Thoracic aorta endothelial cell (primary cell): ENCODE data around the gene PCDHB10. TPM values are rescaled to one million over a fixed set of nuclear protein-coding genes. Genes with fewer than 3 reads are reported as not detected.

Source experiments
- total RNA-seq: library from RNA; depleted of rRNA; stranded (reverse); fragments of >200 nt; gene quantifications from 2 replicates; pipeline ENCODE4 v1.2.3, GENCODE V29; 2012

The PCDHB10 gene
- total RNA-seq = 0.22 and 0.66 TPM in 2 replicates

DNA sequence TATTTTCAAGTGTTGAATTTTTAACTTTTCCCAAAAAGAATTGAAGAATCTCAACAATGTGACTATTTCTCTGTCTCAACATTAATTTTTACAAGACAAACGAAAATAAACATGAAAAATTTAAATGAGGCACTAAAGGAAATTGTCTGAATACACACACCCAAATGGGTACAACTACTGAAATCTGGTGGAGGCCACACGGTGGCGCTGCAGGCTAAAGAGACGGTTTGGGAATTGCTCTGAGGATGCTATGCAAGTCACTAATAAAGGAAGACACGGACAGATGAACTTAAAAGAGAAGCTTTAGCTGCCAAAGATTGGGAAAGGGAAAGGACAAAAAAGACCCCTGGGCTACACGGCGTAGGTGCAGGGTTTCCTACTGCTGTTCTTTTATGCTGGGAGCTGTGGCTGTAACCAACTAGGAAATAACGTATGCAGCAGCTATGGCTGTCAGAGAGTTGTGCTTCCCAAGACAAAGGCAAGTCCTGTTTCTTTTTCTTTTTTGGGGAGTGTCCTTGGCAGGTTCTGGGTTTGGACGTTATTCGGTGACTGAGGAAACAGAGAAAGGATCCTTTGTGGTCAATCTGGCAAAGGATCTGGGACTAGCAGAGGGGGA is at the start of gene PCDHB10:
PCDHB10 (plus strand) TSS at position 244 of the 616 bp plus-strand sequence; CDS start at position 444, 200 bp downstream.

DNA sequence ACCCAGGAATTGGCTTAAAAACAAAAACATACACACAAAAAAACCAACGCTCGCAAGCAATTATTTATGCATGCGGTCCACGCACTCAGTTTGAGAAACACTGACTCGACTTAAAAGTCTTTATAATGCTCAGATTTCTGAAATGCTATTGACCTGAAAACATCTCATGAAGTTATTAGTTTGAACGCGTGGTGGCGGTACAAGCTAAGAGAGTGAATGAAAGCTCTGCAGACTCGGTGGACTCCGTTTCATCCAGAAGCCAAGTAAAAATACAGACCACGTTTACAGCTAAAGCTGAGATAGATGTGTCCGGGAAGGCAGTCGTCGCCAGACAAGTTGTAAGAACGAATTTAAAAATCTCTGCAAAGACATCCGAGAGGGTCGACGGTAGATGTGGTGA is 42.3 kb upstream of the PCDHB10 start, which contains the start of gene PCDHB6:
PCDHB6 (plus strand) TSS at position 246 of the 400 bp plus-strand sequence. CDS start 201 bp downstream, outside the sequence.

DNA sequence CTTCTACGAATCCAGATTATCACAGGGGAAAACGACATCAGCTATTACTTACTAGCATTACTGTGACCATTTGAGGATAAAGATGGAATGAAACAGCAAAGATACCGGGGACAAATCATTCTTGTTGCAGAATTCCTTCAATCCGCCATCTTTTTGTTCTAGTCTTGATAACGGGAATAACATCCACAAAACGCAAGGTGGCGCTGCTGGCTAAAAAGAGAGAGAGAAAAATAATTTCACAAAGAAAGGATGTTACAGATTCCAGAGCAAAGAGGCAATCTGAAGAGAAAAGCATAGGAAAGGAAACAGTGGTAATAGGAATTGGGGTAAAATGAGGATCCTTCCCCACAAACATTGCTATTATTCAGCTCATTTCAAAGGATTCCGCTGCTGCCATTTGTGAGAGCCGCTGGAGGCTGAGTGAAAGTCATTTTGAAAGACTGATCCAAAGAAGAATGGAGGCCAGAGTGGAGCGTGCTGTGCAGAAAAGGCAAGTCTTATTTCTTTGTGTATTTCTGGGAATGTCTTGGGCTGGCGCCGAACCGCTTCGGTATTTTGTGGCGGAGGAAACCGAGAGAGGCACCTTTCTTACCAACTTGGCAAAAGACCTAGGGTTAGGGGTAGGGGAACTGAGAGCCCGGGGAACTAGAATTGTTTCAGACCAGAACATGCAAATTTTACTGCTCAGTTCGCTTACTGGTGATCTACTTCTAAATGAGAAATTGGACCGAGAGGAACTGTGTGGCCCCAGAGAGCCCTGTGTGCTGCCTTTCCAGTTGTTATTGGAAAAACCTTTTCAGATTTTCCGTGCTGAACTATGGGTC is 19.6 kb upstream of the PCDHB10 start, which contains the start of gene PCDHB7:
PCDHB7 (plus strand) TSS at position 264 of the 824 bp plus-strand sequence; CDS start at position 456, 192 bp downstream.

DNA sequence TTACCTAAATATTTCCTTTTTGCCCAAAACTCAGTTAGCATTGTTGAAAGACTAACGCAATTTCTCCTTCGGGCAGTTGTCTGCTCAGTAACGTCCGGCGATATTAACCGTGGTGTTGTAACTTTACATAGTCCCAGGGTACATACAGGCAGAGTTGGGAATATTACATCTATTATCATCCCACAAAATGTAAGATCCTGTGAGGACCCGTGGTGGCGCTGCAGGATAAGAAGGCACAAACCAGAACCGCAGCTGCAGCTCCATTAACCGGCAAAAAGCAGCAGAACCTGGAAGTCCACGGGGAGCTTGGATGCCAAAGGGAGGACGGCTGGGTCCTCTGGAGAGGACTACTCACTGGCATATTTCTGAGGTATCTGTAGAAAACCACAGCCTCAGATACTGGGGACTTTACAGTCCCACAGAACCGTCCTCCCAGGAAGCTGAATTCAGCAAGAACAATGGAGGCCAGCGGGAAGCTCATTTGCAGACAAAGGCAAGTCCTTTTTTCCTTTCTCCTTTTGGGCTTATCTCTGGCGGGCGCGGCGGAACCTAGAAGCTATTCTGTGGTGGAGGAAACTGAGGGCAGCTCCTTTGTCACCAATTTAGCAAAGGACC is 14.5 kb upstream of the PCDHB10 start, which contains the start of gene PCDHB8:
PCDHB8 (plus strand) TSS at position 214 of the 615 bp plus-strand sequence; CDS start at position 459, 245 bp downstream.

DNA sequence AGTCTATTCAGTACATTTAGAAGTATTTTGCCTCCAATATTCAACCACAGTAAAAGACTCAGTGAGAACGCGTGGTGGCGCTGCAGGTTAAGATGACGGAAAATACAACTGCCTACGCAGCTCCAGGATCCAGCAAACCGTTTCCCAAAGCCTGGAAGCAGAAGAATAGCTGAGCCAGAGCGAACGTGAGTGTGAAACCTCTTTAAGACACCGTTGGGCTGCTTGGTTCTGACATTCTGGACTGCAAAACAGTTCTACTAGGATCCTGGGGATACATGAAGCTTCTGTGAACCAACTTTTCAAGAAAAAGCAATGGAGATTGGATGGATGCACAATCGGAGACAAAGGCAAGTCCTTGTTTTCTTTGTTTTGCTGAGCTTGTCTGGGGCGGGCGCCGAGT is 9.9 kb upstream of the PCDHB10 start, which contains the start of gene PCDHB16:
PCDHB16 (plus strand) TSS at position 140 of the 400 bp plus-strand sequence; CDS start at position 313, 173 bp downstream.

DNA sequence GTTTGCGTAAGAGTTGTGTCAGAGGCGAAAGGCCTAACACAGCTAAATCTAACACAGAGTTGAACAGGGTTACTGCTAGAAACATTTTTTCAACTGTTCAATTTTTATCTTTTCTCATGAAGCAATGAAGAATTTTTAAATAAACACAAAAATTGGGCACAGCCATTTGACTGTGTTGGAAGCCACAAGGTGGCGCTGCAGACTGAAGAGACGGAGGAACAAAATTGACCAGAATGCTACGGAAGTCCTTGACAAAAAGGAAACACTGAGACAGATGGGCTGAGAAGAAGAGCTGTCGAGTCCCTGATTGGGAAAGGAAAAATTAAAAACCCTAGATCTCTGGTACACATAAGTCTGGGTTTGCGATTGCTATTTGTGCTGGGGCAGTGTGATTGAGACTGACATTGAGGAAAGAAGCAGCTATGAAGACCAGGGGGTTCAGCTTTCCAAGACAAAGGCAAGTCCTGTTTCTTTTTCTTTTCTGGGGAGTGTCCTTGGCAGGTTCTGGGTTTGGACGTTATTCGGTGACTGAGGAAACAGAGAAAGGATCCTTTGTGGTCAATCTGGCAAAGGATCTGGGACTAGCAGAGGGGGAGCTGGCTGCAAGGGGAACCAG is 5.1 kb upstream of the PCDHB10 start, which contains the start of gene PCDHB9:
PCDHB9 (plus strand) TSS at position 265 of the 616 bp plus-strand sequence; CDS start at position 423, 158 bp downstream.

DNA sequence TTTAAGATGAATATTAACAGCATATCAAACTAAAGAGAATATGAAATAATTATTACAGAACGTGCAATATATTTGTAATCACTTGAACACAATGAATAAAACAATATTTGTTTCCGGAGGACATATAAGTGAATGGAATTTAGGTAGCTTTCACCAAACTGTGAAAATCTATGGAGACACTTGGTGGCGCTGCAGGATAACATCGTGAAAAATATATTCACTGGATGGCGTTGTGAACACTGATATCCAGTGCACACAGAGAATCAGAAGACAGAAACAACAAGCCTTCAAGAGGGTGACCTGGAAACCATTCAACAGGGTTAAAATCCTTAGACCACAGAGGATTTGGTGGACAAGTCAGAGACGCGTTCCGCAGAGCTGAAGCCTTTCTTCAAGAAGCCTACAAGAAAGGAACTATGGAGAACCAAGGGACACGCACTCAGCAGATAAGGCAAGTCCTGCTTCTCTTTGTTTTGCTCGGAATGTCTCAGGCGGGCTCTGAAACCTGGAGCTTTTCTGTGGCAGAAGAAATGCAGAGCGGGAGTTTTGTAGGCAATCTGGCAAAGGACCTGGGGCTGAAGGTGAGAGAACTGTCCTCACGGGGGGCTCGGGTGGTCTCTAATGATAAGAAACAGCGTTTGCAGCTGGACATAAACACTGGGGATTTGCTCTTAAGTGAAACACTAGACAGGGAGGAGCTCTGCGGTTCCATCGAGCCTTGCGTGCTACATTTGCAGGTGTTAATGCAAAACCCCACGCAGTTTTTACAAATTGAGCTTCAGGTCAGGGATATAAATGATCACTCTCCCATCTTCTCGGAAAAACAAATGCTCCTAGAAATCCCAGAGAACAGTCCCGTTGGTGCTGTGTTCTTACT is 7.4 kb downstream of the PCDHB10 start, which contains the start of gene PCDHB11:
PCDHB11 (plus strand) TSS at position 269 of the 877 bp plus-strand sequence; CDS start at position 417, 148 bp downstream.

DNA sequence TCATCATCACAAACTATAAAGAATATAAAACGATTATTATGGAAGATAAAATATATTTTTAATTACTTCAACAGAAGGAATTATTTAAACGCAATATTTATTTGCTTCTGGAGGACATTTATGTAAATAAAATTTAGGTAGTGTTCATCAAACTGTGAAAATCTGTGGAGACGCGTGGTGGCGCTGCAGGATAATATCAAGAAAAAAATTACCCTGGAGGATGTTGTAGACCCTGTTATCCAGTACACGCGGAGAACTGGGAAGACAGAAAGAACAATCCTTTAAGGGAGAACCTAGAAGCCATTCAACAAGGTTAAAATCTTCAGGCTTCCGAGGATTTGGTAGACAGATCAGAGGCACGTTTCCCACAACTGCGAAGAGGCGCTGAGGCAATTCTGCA is 16.3 kb downstream of the PCDHB10 start, which contains the start of gene PCDHB12:
PCDHB12 (plus strand) TSS at position 242 of the 400 bp plus-strand sequence. CDS start 189 bp downstream, outside the sequence.

DNA sequence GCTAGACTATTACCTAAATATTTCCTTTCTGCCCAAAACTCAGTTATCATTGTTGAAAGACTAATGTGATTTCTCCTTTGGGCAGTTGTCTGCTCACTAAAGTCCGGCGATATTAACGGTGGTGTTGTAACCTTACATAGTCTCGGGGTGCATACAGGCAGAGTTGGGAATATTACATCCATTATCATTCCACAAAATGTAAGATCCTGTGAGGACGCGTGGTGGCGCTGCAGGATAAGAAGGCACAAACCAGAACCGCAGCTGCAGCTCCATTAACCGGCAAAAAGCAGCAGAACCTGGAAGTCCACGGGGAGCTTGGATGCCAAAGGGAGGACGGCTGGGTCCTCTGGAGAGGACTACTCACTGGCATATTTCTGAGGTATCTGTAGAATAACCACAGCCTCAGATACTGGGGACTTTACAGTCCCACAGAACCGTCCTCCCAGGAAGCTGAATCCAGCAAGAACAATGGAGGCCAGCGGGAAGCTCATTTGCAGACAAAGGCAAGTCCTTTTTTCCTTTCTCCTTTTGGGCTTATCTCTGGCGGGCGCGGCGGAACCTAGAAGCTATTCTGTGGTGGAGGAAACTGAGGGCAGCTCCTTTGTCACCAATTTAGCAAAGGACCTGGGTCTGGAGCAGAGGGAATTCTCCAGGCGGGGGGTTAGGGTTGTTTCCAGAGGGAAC is 21.6 kb downstream of the PCDHB10 start, which contains the start of gene PCDHB13:
PCDHB13 (plus strand) TSS at position 264 of the 684 bp plus-strand sequence; CDS start at position 469, 205 bp downstream.

DNA sequence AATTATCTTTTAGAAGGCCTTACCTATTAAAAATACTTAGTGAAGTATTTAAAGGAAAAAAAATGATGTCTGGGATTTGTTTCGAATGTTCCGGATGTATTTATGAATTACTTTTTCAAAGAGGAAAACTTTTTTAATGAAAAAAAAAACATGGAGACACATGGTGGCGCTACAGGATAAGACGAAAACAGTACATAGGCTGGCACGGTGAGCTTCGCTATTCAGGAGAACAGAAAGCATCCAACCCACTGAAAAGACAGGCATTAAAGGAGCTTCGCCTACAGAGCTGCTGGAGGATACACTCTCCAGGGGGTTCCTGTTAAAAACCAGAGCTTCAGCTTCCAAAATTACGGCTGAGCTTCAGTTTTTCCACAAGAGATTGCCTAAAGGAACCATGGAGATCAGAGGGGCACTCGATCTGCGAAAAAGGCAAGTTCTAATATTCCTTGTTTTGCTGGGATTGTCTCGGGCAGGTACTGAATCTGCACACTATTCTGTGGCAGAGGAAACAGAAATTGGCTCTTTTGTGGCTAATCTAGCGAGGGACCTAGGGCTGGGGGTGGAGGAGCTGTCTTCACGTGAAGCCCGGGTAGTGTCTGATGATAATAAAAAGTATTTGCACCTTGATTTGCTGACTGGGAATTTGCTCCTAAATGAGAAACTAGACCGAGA is 31.1 kb downstream of the PCDHB10 start, which contains the start of gene PCDHB14:
PCDHB14 (plus strand) TSS at position 232 of the 672 bp plus-strand sequence; CDS start at position 395, 163 bp downstream.

Other genes starting within 250 kb of the PCDHB10 start
- gene PCDHAC2, start 225.9 kb upstream of the PCDHB10 start, total RNA-seq = 1.8 and 3.3 TPM in 2 replicates
- gene PCDHB1, start 141.0 kb upstream of the PCDHB10 start, total RNA-seq = not detected in 2 replicates
- gene PCDHB2, start 97.7 kb upstream of the PCDHB10 start, total RNA-seq = 0.66 and 0.72 TPM in 2 replicates
- 0.14 and 0.27 TPM in 2 replicates for gene PCDHB3, start 91.9 kb upstream of the PCDHB10 start, total RNA-seq
- gene PCDHB4, start 70.5 kb upstream of the PCDHB10 start, total RNA-seq = 0.07 and 0.13 TPM in 2 replicates
- 0.40 and 0.43 TPM in 2 replicates for gene PCDHB5, start 57.1 kb upstream of the PCDHB10 start, total RNA-seq
- 0.07 TPM in 1 of 2 replicates, not detected in the other for gene PCDHB6, start 42.3 kb upstream of the PCDHB10 start, total RNA-seq
- gene PCDHB7, start 19.7 kb upstream of the PCDHB10 start, total RNA-seq = 0.22 and 0.40 TPM in 2 replicates
- gene PCDHB8, start 14.6 kb upstream of the PCDHB10 start, total RNA-seq = 0.07 and 0.13 TPM in 2 replicates
- gene PCDHB16, start 10.0 kb upstream of the PCDHB10 start, total RNA-seq = 0.07 and 0.13 TPM in 2 replicates
- 0.13 and 0.14 TPM in 2 replicates for gene PCDHB9, start 5.2 kb upstream of the PCDHB10 start, total RNA-seq
- gene PCDHB11, start 7.3 kb downstream of the PCDHB10 start, total RNA-seq = 0.07 and 0.27 TPM in 2 replicates
- gene PCDHB12, start 16.4 kb downstream of the PCDHB10 start, total RNA-seq = 0.07 and 0.27 TPM in 2 replicates
- gene PCDHB13, start 21.6 kb downstream of the PCDHB10 start, total RNA-seq = 0.22 and 0.66 TPM in 2 replicates
- gene PCDHB14, start 31.0 kb downstream of the PCDHB10 start, total RNA-seq = 0.14 and 0.53 TPM in 2 replicates
- 0.14 and 0.66 TPM in 2 replicates for gene PCDHB15, start 53.0 kb downstream of the PCDHB10 start, total RNA-seq
- gene SLC25A2, start 111.7 kb downstream of the PCDHB10 start, total RNA-seq = 0.27 and 0.50 TPM in 2 replicates
- gene TAF7, start 128.4 kb downstream of the PCDHB10 start, total RNA-seq = 62.1 and 70.6 TPM in 2 replicates
- gene PCDHGA1, start 138.2 kb downstream of the PCDHB10 start, total RNA-seq = 0.22 and 0.40 TPM in 2 replicates
- 1.1 and 1.2 TPM in 2 replicates for gene PCDHGA2, start 146.4 kb downstream of the PCDHB10 start, total RNA-seq
- gene PCDHGA3, start 151.5 kb downstream of the PCDHB10 start, total RNA-seq = 0.65 and 0.93 TPM in 2 replicates
- 0.50 and 0.66 TPM in 2 replicates for gene PCDHGB1, start 157.7 kb downstream of the PCDHB10 start, total RNA-seq
- 2.2 and 5.2 TPM in 2 replicates for gene PCDHGA4, start 162.7 kb downstream of the PCDHB10 start, total RNA-seq
- 1.3 and 2.0 TPM in 2 replicates for gene PCDHGB2, start 167.6 kb downstream of the PCDHB10 start, total RNA-seq
- gene PCDHGA5, start 171.8 kb downstream of the PCDHB10 start, total RNA-seq = 0.72 and 1.1 TPM in 2 replicates
- 1.4 and 2.9 TPM in 2 replicates for gene PCDHGB3, start 177.9 kb downstream of the PCDHB10 start, total RNA-seq
- gene PCDHGA6, start 181.5 kb downstream of the PCDHB10 start, total RNA-seq = 2.1 and 2.9 TPM in 2 replicates
- gene PCDHGA7, start 190.4 kb downstream of the PCDHB10 start, total RNA-seq = 0.65 and 2.0 TPM in 2 replicates
- gene PCDHGB4, start 195.3 kb downstream of the PCDHB10 start, total RNA-seq = 5.6 and 9.7 TPM in 2 replicates
- 0.72 and 1.6 TPM in 2 replicates for gene PCDHGA8, start 200.3 kb downstream of the PCDHB10 start, total RNA-seq
- gene PCDHGB5, start 205.6 kb downstream of the PCDHB10 start, total RNA-seq = 9.1 and 13.4 TPM in 2 replicates
- gene PCDHGA9, start 210.4 kb downstream of the PCDHB10 start, total RNA-seq = 4.3 and 4.6 TPM in 2 replicates
- 2.9 and 3.3 TPM in 2 replicates for gene PCDHGB6, start 215.7 kb downstream of the PCDHB10 start, total RNA-seq
- gene PCDHGA10, start 220.6 kb downstream of the PCDHB10 start, total RNA-seq = 4.7 and 5.5 TPM in 2 replicates
- gene PCDHGB7, start 225.3 kb downstream of the PCDHB10 start, total RNA-seq = 9.4 and 9.8 TPM in 2 replicates
- 12.5 and 13.6 TPM in 2 replicates for gene PCDHGA11, start 228.7 kb downstream of the PCDHB10 start, total RNA-seq
- gene PCDHGA12, start 238.2 kb downstream of the PCDHB10 start, total RNA-seq = 10.8 and 12.6 TPM in 2 replicates